ENCODE measurements around the gene DRD3. TPM values are rescaled to one million over a fixed set of nuclear protein-coding genes. Genes with fewer than 3 reads are reported as not detected.

DRD3 gene
- polyA plus RNA-seq, 3 donors = not detected

DNA sequence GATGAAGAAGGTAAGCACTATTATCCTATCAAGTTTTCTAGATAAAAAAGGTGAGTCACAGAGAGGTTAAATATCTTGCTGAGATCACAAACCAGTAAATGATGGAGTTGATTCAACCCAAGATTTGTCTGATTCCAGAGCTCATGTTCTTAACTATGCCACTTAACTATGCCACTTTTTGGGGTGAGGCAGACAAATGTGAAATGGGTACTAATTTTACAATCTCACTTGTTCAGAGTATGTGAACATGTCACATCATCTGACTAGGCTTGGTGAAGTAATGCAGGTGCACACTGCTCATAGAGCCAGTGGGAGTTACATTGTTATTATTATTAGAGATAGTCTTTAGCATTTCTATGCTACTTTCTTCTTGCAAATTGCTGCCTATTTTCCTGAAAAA, 2.0 kb downstream of the DRD3 start:
- TF ChIP-seq, protein P1, sequence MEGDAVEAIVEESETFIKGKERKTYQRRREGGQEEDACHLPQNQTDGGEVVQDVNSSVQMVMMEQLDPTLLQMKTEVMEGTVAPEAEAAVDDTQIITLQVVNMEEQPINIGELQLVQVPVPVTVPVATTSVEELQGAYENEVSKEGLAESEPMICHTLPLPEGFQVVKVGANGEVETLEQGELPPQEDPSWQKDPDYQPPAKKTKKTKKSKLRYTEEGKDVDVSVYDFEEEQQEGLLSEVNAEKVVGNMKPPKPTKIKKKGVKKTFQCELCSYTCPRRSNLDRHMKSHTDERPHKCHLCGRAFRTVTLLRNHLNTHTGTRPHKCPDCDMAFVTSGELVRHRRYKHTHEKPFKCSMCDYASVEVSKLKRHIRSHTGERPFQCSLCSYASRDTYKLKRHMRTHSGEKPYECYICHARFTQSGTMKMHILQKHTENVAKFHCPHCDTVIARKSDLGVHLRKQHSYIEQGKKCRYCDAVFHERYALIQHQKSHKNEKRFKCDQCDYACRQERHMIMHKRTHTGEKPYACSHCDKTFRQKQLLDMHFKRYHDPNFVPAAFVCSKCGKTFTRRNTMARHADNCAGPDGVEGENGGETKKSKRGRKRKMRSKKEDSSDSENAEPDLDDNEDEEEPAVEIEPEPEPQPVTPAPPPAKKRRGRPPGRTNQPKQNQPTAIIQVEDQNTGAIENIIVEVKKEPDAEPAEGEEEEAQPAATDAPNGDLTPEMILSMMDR (IDR thresholded peaks at IDR 0.05) = no peak
- no peaks in the 10 kb centered on the region for H3K9me3 ChIP-seq (replicated peaks in 1 of 2; ENCODE audit: control insufficient read depth in 1 of 2, insufficient read depth in 1 of 2, low read length in 2 of 2)
- no peaks in the 10 kb centered on the region for H3K9me3 Mint-ChIP-seq
- no peak overlapping the region for H3K4me3 Mint-ChIP-seq
- no peaks in the 10 kb centered on the region for H4K20me1 ChIP-seq (ENCODE audit: insufficient read depth, low read length)
- no peaks in the 10 kb centered on the region for H3K79me2 ChIP-seq (ENCODE audit: insufficient read depth, low read length)
- H3K9ac ChIP-seq (ENCODE audit: insufficient read depth, low read length, poor library complexity, severe bottlenecking) = no peak overlapping the region
- DNase-seq = no peak
- peaks cover 0 to 3% of the 10 kb centered on the region in 2 donors for H3K27me3 ChIP-seq (ENCODE audit: control insufficient read depth in 2 of 2, insufficient read depth in 2 of 2, low read length in 2 of 2)
- no peak overlapping the region for H3K27ac Mint-ChIP-seq
- no peaks in the 10 kb centered on the region for H3K4me1 Mint-ChIP-seq
- no peak overlapping the region for H3K27ac ChIP-seq (ENCODE audit: low read depth in 1 of 2, low read length in 2 of 2)
- no peaks in the 10 kb centered on the region for H3K36me3 ChIP-seq (replicated peaks in 1 of 2; ENCODE audit: control insufficient read depth in 1 of 2, insufficient read depth in 2 of 2, low read length in 2 of 2)
- no peak overlapping the region for H2AFZ ChIP-seq (ENCODE audit: insufficient read depth, low read depth, low read length, poor library complexity, severe bottlenecking)
- H3K4me1 ChIP-seq (ENCODE audit: control insufficient read depth in 1 of 2, insufficient read depth in 2 of 2, low read length in 2 of 2) = no peaks in the 10 kb centered on the region
- intact Hi-C loops (cut with micrococcal nuclease) = no loop called here
- no peaks in the 10 kb centered on the region for H3K36me3 Mint-ChIP-seq
- peaks cover 0 to 2% (median 1%) of the 10 kb centered on the region in 3 donors for H3K27me3 Mint-ChIP-seq (ENCODE audit: low read depth in 3 of 3)
- H3K4me3 ChIP-seq (replicated peaks in 1 of 3; ENCODE audit: low read depth in 2 of 3, low read length in 3 of 3) = no peak overlapping the region
- no peak overlapping the region for H3K4me2 ChIP-seq (replicated peaks; ENCODE audit: extremely low read depth, low read length, poor library complexity, severe bottlenecking)

DNA sequence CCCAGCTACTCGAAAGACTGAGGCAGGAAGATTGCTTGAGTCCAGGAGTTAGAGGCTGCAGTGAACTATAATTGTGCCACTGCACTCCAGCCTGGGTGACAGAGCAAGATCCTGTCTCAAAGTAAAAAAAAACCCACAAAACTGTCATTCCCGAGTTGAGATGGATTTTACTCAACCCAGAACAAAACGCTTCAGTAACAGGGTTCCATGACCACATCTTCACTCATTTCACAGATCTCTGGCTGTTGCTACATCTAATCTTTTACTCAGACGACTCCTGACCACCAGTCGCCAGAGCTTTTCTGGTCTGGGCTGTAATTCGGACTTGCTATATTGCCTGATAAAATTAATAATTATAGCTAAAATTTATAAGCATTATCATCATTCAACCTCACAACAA, 2.4 kb downstream of the DRD3 start:
- Mint-ChIP-seq H3K4me3 (no peak overlapping the region), H3K4me1 (no peaks in the 10 kb centered on the region), H3K36me3 (no peaks in the 10 kb centered on the region), H3K27me3 (ENCODE audit: low read depth in 3 of 3) (peaks cover 1 to 4% (median 3%) of the 10 kb centered on the region in 3 donors), H3K9me3 (no peaks in the 10 kb centered on the region), H3K27ac (no peak overlapping the region)
- H2AFZ ChIP-seq (ENCODE audit: insufficient read depth, low read depth, low read length, poor library complexity, severe bottlenecking) = no peak overlapping the region
- H3K27ac ChIP-seq (ENCODE audit: low read depth in 1 of 2, low read length in 2 of 2) = no peak overlapping the region
- H4K20me1 ChIP-seq (ENCODE audit: insufficient read depth, low read length) = no peaks in the 10 kb centered on the region
- intact Hi-C loops (cut with micrococcal nuclease) = no loop called here
- no peak overlapping the region for H3K4me3 ChIP-seq (replicated peaks in 1 of 3; ENCODE audit: low read depth in 2 of 3, low read length in 3 of 3)
- no peaks in the 10 kb centered on the region for H3K79me2 ChIP-seq (ENCODE audit: insufficient read depth, low read length)
- TF ChIP-seq, protein P1 (IDR thresholded peaks at IDR 0.05) = no peak
- no peaks in the 10 kb centered on the region for H3K9me3 ChIP-seq (replicated peaks in 1 of 2; ENCODE audit: control insufficient read depth in 1 of 2, insufficient read depth in 1 of 2, low read length in 2 of 2)
- H3K9ac ChIP-seq (ENCODE audit: insufficient read depth, low read length, poor library complexity, severe bottlenecking) = no peak overlapping the region
- H3K27me3 ChIP-seq (ENCODE audit: control insufficient read depth in 2 of 2, insufficient read depth in 2 of 2, low read length in 2 of 2) = peaks cover 0 to 3% of the 10 kb centered on the region in 2 donors
- 89% methylated on average over 3 of the region's 6 CpGs for WGBS (ENCODE audit: insufficient coverage)
- H3K36me3 ChIP-seq (replicated peaks in 1 of 2; ENCODE audit: control insufficient read depth in 1 of 2, insufficient read depth in 2 of 2, low read length in 2 of 2) = no peaks in the 10 kb centered on the region
- H3K4me2 ChIP-seq (replicated peaks; ENCODE audit: extremely low read depth, low read length, poor library complexity, severe bottlenecking) = no peak overlapping the region
- no peaks in the 10 kb centered on the region for H3K4me1 ChIP-seq (ENCODE audit: control insufficient read depth in 1 of 2, insufficient read depth in 2 of 2, low read length in 2 of 2)
- no peak for DNase-seq
